GM18907 (cell line): Measurements from ENCODE around the gene EFCAB5.
A peak's percentile ranks its signal among the peaks of the same experiment; 100 is the strongest.
"Not testable (repeated sequence)": the region's sequence is repeated elsewhere in the genome, so short reads cannot be mapped to it uniquely, and the experiment has no call there.

Source experiments
- ATAC-seq: cut with Tn5 transposase; IDR thresholded peaks from one replicate; pipeline ENCODE4 v1.9.1; 2021; ENCODE audit warnings: mild to moderate bottlenecking, moderate library complexity; ENCODE audit not compliant: unreplicated experiment

Gene EFCAB5

GRCh38 chr17:29941334-29941733, at the start of gene EFCAB5:
Gene EFCAB5 (plus strand): TSS chr17:29941634. CDS start chr17:29941797, 163 bp downstream.
- ATAC-seq, result no peak

DNA sequence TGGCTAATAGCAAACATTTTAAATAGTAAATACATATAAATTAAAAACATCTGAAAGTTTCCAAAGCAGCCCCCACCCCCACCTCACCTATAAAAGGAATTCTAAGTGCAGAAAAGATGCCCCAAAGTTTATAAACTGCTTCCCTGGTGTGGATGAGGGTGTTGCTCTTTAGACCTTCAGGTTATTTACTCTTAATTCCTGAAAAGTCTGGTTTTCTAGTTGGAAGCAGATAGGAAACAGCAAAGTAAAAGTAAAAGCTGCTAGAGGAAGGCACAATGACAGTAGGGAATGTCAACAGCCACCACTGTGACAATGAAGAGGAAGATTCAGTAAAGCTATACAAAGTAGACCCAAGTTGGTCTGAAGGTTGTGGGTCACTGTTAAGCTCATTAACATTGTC, 49.2 kb upstream of the EFCAB5 start:
- no peak for ATAC-seq

GRCh38 chr17:29897136-29897535, 44.3 kb upstream of the EFCAB5 start:
- not testable (repeated sequence) for ATAC-seq

DNA sequence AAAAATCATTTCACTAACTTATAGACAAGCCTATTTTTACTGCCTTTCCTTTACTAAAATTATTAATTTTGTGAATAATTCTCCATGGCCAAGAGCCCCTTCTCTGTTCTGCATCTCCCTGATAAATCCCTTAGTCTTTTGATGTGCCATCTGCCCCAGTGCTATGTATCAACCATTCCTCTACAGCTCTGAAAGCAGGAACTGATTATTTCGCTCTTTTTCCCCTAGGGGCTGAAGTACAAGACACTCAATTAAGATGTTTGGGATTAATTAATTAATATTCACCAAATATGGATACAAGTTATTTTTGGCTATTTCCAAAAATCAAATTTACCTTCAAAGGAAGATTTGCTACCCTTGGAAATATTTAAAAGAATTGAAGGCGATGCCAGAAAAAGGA, 38.0 kb upstream of the EFCAB5 start:
- ATAC-seq, result no peak

DNA sequence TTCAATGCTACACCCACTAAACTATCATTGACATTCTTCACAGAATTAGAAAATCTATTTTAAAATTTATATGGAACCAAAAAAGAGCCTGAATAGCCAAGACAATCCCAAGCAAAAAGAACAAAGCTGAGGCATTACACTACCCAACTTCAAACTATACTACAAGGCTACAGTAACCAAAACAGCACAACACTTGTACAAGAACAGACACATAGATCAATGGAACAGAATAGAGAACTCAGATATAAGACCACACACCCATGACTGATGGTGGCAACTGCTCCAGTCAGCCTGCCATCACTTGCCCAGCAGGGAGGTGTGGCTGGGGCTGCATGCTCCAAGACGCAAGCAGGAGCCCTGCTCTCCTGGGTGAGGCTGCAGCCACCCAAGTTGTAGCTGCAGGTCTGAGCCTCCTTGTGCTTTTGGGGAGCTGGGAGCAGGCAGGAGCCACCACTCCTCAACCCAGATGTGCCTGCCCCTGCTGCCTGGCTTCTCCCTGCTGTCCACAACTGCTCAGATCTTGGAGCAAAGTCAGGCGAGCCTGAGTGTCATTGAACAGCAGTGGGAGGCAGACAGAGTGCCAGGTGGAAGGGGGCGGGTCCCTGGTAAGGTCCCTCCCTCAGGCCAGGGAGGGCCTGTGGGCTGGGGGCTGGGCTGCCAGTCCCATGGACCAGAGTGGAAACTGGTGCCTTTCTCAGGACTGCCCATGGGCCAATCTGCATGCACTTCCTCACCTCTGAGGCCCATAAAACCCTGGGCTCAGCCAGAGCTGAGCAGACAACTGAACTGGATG, 36.2 kb upstream of the EFCAB5 start:
- no peak for ATAC-seq

GRCh38 chr17:29905879-29906167, 35.6 kb upstream of the EFCAB5 start:
- ATAC-seq, result no peak

DNA sequence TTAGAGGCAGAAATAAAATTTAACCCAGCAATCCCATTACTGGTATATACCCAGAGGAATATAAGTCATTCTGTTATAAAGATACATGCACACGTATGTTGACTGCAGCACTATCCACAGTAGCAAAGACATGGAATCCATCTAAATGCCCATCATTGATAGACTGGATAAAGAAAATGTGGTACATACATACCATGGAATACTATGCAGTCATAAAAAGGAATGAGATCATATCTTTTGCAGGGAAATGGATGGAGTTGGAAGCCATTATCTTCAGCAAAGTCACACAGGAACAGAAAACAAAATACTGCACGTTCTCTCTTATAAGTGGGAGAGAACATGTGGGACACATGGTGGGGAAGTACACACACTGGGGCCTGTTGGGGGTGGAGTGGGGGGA, 34.5 kb upstream of the EFCAB5 start:
- ATAC-seq, result no peak

- no peak for ATAC-seq
Measured at GRCh38 chr17:29909236-29910003, 32.0 kb upstream of the EFCAB5 start.

GRCh38 chr17:29911641-29912177, 29.7 kb upstream of the EFCAB5 start:
- ATAC-seq, result no peak

- ATAC-seq, result no peak
Measured at GRCh38 chr17:29914819-29915537, 26.5 kb upstream of the EFCAB5 start.

- ATAC-seq, result no peak
Measured at GRCh38 chr17:29918016-29918415, 23.4 kb upstream of the EFCAB5 start.

DNA sequence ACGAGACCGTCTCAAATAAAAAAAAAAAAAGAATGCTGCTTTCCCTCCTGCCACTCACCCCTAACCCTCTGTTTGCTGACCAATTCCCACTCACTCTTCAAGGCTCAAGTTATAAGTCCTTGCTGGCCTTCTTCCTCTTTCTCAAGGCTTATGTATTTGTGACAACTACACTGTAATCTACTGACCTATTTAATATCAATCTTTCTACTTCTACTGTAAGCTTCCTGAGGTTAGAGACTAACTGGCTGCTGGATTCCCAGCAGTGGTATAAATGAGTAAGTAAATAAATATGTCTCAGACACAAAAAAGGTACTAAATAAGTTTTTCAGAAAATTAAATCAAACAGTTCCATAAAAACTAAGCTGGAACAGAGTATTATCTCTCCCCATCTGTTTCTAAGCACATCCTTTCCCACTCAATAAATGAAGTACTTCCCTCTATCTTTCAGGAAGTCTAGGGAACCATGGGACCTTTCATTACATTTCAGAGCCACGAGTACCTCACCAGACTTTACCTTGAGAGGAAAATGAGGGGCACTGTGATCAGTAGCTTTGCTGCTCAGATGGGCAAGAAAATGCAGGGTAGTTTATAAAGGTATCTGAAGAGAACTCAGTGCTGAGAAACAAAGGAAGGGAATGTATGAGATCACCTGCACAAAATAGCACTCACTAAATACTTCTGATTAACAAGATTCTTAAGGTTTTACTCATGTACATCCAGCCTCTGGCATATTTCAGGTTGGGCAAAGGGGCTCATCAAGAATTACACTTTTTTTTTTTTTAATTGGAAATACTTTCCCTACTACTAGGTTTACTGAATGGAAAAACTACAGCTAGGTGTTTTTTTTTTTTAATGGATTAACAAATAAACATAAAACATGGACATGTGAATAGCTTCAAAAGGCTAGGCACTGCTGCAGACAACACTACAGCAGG, 22.2 kb upstream of the EFCAB5 start:
- no peak for ATAC-seq

GRCh38 chr17:29924786-29925185, 16.6 kb upstream of the EFCAB5 start:
- no peak for ATAC-seq

DNA sequence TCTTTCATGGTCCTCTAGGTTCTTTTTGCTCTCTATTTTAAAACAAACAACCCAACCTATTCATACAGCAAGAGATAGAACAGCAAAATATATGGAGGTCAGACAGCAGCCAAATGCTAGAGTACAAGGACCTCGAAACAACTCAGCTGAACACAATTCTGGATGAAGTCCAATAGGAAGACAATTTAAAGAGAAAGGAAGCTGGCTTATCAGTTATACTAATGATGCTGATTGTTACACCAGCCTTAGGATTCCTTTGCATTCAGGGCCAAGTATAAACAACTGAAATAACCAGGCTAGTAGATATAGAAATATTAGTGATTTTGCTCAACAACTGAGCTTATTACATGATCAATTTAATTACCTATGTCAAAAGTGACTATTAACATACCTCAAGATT, 13.9 kb upstream of the EFCAB5 start:
- ATAC-seq, result no peak

DNA sequence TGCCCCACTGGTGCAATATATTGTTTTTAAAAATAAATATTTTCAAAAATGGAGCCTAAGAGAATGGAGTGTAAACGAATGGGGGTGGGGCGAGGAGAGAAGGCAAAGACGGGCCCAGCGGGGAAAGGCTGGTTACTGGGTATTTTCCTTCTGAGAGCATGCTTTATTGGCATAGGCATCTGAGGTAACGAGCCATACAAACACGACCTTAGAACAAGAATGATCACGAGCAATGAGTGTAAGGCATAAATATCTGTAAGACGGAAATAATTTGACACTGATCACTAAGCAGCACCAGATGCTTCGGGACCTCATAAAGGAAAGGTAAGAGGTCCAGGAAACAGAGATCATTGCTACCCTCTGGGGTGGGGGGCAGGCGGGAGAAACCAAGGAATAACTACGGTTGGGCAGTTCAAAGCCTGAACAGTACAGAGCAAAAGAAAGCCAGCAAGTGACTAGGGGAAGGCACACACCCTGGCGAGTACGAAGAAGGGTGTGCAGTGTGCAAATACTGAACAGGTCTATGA, 12.4 kb upstream of the EFCAB5 start:
- no peak for ATAC-seq

DNA sequence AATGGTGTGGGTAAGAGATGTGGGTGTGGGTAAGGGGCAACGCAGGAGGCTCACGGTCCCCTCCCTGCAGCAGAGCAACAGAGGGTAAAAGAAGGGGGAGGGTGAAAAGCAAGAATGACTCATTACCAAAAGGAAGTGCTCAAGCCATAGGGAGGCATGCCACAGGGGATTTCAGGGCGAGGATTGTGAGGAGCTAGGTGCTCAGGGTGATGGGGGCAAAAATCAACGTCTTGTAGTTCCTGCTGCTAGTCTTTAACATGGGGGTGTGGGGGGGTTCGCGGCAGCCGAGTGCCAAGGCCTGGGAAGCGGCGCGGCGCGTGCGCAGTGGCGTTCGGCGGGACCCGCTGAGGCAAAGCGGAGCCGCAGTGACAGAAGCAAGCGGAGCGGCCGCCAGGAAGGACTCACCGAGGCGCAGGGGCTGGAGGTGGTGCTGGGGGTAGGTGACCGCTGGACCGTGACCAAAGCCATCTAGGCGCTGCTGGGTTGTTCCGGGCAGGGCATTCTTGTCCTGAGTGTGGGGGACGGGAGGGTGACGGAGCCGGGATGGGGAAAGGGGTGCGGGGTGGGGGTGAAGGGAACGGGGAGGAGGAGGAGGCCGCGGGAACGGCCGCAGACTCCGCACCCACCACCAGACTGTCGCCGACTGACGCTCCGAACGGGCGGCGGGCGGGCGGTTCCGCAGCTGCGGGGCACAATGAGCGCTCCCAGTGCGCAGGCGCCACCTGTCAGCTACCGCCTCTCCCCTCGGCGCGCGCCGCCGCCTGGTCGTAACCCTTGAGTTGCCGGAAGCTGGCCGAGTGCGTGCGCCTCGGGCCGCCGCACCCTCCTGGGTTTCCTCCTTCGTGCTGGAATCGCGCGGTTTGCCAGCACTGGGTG, 11.7 kb upstream of the EFCAB5 start, which contains the start of gene SSH2:
Gene SSH2 (minus strand): TSS at position 696 of the 876 bp plus-strand sequence. CDS start 228 bp downstream, at position 468.
- peak; percentile 53 for ATAC-seq

DNA sequence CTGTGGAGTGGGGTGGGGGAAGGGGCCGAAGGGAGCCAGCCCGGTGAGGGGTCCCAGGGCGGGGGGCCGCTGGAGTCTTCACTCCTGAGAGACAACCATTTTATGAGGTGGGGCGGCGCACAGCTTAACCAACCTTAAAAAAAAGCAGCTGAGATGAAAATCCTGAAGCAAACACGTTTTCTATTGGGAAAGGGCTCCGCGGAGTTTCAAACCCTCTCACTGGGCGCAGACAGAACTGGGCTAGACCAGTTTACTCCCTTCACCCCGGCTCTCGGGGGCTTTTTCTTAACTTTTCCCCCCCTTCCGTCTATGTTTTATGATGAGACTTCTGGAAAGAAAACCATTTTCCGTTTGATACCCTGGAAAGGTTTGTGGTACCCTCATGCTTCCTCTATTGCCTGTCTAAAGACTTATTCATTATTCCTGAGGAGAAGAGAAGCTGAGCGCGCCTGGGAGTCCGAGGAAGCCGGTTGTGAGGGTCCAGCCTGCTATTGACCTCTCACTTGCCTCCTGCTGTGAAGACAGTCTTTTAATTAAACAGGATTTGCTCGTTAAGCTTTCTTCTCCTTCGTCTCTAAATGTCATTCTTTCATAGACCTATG, 10.9 kb upstream of the EFCAB5 start:
- no peak for ATAC-seq

- peak; percentile 75 for ATAC-seq
Measured at GRCh38 chr17:29931231-29931932, 10.1 kb upstream of the EFCAB5 start.
